ENCODE data around the gene NLRX1.
"Not testable (repeated sequence)": the region's sequence is repeated elsewhere in the genome, so short reads cannot be mapped to it uniquely, and the experiment has no call there.

NLRX1 gene

DNA sequence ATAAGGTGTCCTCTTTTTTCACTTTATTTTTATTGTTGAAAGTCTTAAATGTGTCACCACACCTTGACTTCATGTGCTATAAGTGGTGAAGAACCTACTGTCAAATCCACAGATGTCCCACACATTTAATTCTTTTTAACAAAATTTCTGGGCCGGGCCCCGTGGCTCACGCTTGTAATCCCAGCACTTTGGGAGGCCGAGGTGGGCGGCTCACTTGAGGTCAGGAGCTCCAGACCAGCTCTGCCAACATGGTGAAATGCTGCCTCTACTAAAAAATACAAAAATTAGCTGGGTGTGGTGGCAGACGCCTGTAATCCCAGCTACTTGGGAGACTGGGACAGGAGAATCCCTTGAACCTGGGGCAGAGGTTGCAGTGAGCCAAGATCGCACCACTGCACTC lies 40.7 kb downstream of the NLRX1 start:
- DNase-seq: no peak

DNA sequence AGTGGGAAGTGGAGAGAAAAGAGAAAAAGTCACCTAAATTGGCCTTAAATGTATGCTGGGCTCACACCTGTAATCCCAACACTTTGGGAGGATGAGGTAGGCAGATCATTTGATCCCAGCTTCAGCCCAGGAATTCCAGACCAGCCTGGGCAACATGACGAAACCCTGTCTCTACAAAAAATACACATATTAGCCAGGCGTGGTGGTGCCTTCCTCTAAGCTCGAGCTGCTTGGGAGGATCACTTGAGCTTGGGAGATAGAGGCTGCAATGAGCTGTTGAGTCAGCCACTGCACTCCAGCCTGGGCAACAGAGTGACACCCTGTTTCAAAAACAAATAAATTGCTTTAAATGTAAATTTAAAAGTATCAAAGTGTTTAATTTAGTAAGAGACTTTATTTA lies 41.5 kb downstream of the NLRX1 start:
- no peak for DNase-seq

- no peak for DNase-seq
Observed at GRCh38 chr11:119218141-119218878, 49.8 kb downstream of the NLRX1 start.

GRCh38 chr11:119222308-119222707 lies 53.8 kb downstream of the NLRX1 start:
- DNase-seq: no peak

- DNase-seq: no peak
Observed at GRCh38 chr11:119222891-119223290, 54.4 kb downstream of the NLRX1 start.

DNA sequence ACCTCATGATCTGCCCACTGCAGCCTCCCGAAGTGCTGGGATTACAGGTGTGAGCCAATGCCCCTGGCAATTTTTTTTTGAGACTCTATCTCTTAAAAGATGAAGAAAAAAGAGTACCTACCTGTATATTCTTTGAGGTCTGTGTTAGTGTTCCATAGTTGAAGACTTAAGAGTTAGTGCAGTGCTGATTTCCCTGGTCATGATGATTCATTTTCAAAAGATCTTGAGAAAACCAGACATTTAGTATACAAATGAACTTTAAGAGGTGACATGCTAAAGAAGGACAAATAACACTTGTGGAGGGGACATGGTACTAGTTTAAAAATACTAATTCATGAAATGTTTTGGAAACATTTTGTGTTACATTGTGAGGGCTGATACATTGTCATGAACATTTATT lies 55.3 kb downstream of the NLRX1 start:
- DNase-seq: no peak

DNA sequence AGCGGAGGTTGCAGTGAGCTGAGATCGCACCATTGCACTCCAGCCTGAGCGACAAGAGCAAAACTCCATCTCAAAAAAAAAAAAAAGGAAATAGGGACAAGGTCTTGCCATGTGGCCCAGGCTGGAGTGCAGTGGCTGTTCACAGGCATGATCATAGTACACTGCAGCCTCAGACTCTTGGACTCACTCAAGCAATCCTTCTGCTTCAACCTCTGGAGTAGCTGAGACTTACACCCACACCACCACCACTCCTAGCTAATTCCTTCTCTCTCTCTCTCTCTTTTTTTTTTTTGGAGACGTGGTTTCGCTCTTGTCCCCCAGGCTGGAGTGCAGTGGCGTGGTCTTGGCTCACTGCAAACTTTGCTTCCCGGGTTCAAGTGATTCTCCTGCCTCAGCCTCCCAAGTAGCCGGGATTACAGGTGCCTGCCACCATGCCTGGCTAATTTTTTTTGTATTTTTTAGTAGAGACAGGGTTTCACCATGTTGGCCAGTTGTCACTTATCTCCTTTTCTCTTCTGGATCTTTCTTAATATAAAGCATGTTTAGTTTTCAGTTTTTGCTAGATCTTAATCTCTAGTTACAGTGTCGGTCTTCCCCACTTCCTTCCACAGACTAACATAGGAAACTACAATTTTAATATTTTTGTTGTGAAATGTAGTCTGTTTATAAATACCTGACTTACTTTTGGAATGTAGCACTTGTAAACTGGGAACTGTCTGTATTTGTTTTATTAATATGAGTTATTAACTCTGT lies 60.2 kb downstream of the NLRX1 start:
- DNase-seq: not testable (repeated sequence)

- DNase-seq: no peak
Observed at GRCh38 chr11:119229288-119229672, 60.8 kb downstream of the NLRX1 start.

- DNase-seq: no peak
Observed at GRCh38 chr11:119229741-119230140, 61.2 kb downstream of the NLRX1 start.
